Lower lobe of right lung (tissue), 2 donors: ENCODE data around the gene MALT1. TPM values are rescaled to one million over a fixed set of nuclear protein-coding genes. Genes with fewer than 3 reads are reported as not detected.

ENCODE experiments used
- ATAC-seq, 2 donors: fragments of 200-7000 bp; cut with Tn5 transposase; one replicate each; pipeline ENCODE4 v1.9.1; 2020 to 2022; ENCODE audit warnings: mild to moderate bottlenecking in 2 of 2, moderate library complexity in 2 of 2
- DNase-seq: peaks from one replicate; pipeline ENCODE4 v3.0.0-alpha.2; 2020
- H3K27ac ChIP-seq: fragments of 200-600 bp; one replicate; pipeline ENCODE4 v1.8.0; 2022
- H3K27me3 ChIP-seq: fragments of 200-600 bp; one replicate; pipeline ENCODE4 v1.8.0; 2022; ENCODE audit warnings: low read depth
- H3K36me3 ChIP-seq: fragments of 200-600 bp; one replicate; pipeline ENCODE4 v1.8.0; 2022; ENCODE audit warnings: mild to moderate bottlenecking
- H3K4me1 ChIP-seq: fragments of 200-600 bp; one replicate; pipeline ENCODE4 v1.8.0; 2022
- H3K4me3 ChIP-seq: fragments of 200-600 bp; one replicate; pipeline ENCODE4 v1.8.0; 2022; ENCODE audit warnings: mild to moderate bottlenecking
- H3K9me3 ChIP-seq: fragments of 200-600 bp; one replicate; pipeline ENCODE4 v1.8.0; 2022
- CTCF ChIP-seq: fragments of 200-600 bp; IDR thresholded peaks from one replicate; pipeline ENCODE4 v1.8.0; 2022; ENCODE audit warnings: antibody characterized with exemption, mild to moderate bottlenecking
- intact Hi-C: fragments of 100-400 bp; cut with DNase I; formaldehyde crosslinking; loops from one replicate; pipeline ENCODE4 v1.11.0; 2022
- total RNA-seq: library from RNA; stranded (reverse); fragmentation: NEBNext Ultra II Directional; extraction: Animal tissue kit (Norgen Biotek cat#: 25700); gene quantifications from one replicate; pipeline ENCODE4 v1.2.1, GENCODE V29; 2021
- donor health status: DM: no; HTN: yes; CAD: no; lungs with severe emphysema.

The MALT1 gene
- total RNA-seq, 1 donor from 2014 or later = 23.1 TPM

DNA sequence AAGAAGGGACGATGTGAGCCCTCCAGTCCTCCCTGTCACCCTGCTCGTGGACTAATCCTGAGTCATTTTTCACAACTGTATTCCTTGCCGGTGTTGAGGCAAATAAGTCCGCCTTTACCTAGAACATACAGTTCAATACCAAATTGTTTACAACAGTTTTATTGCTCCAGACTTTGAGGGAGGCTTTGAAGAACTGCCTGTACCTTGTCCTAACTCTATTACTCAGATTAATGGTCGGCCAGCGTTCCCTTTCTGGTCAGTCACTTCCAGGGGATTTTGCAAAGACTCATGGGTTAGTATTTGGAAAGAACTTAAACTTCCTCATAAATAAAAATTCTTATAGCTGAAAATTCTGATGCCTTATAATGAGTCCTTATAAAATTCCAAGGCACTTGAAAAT lies 108.3 kb downstream of the MALT1 start:
- Histone ChIP-seq H3K27me3 (no peaks in the 10 kb centered on the region), H3K27ac (no peak overlapping the region), H3K4me3 (no peak overlapping the region), H3K9me3 (no peaks in the 10 kb centered on the region), H3K4me1 (peaks cover under 1% of the 10 kb centered on the region), H3K36me3 (no peaks in the 10 kb centered on the region)
- DNase-seq (no peak), ATAC-seq (no peak)
- TF ChIP-seq CTCF = no peak
- intact Hi-C loops = no loop called here

- H3K4me3 ChIP-seq = no peak overlapping the region
- DNase-seq (no peak), ATAC-seq (no peak)
- H3K27me3 ChIP-seq = no peaks in the 10 kb centered on the region
- H3K4me1 ChIP-seq = peaks cover 5% of the 10 kb centered on the region
- H3K27ac ChIP-seq = no peak overlapping the region
- H3K9me3 ChIP-seq = no peaks in the 10 kb centered on the region
- no peak for TF ChIP-seq CTCF
- intact Hi-C loops = loop anchor here (5.0 kb wide), 1 partner anchor 277 kb away; no protein-coding TSS in a partner anchor
- no peaks in the 10 kb centered on the region for H3K36me3 ChIP-seq
Observed at GRCh38 chr18:58780045-58780444, 108.8 kb downstream of the MALT1 start.

GRCh38 chr18:58781627-58782194 lies 110.4 kb downstream of the MALT1 start:
- Histone ChIP-seq H3K27me3 (no peaks in the 10 kb centered on the region), H3K36me3 (no peaks in the 10 kb centered on the region), H3K9me3 (no peaks in the 10 kb centered on the region), H3K4me1 (peaks cover 12% of the 10 kb centered on the region), H3K27ac (no peak overlapping the region), H3K4me3 (no peak overlapping the region)
- intact Hi-C loops = loop anchor here (5.0 kb wide), 1 partner anchor 276 kb away; no protein-coding TSS in a partner anchor
- TF ChIP-seq CTCF = peak; percentile 84
- ATAC-seq (peak; percentile 85), DNase-seq (peak; percentile 63)

GRCh38 chr18:58784601-58785137 lies 113.4 kb downstream of the MALT1 start:
- Histone ChIP-seq H3K9me3 (no peaks in the 10 kb centered on the region), H3K36me3 (no peaks in the 10 kb centered on the region), H3K4me1 (peaks cover 26% of the 10 kb centered on the region), H3K4me3 (no peak overlapping the region), H3K27me3 (no peaks in the 10 kb centered on the region), H3K27ac (no peak overlapping the region)
- intact Hi-C loops = loop anchor here (5.0 kb wide), 1 partner anchor 273 kb away; no protein-coding TSS in a partner anchor
- TF ChIP-seq CTCF = no peak
- ATAC-seq (no peak), DNase-seq (no peak)

DNA sequence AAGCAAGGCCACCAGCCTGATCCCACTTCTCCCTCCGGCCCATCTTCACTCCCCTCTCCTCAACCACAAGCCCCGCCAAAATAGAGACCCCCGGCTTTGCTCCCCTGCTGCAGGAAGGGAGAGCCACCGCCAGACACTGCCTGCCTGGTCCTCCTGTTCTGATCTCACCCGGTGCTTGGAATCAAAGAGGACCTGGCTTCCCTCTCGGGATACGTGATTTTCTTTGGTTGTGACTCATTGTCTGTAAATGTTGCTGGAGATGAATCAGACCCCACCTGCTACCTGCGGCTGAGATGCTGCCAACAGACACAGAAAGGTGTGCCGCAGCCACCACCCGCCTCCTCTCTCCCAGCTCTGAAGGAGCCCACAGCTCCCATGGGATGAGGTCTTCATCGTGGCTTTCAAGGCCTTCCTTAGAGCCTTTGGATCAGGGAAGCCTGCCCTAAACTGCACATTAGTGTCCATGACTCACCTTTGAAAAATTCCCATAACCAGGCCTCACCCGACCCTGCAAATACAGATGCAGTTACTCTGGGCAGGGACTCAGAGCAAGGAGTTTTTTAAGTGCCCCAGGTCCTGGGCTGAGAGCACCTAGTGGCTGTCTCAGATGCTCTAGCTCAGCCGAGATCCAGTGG lies 114.0 kb downstream of the MALT1 start:
- H3K27ac ChIP-seq = no peak overlapping the region
- peak; percentile 25 to 45 for ATAC-seq

More for the DNA sequence above, 114.0 kb downstream of the MALT1 start:
- Histone ChIP-seq H3K27me3 (no peaks in the 10 kb centered on the region), H3K4me3 (no peak overlapping the region), H3K4me1 (peaks cover 32% of the 10 kb centered on the region), H3K9me3 (no peaks in the 10 kb centered on the region), H3K36me3 (no peaks in the 10 kb centered on the region)
- DNase-seq = no peak
- intact Hi-C loops = no loop called here
- TF ChIP-seq CTCF = no peak
